Activated T-helper 2 cell treated with anti-CD3 and anti-CD28 coated beads, Interferon-gamma antibody, Interleukin-2, Interleukin-4, amounts not matched to agents 10 μg/mL and 5 μg/mL and 100 μg/mL, durations not matched to agents 14 hours and 24 hours and 36 hours (primary cell): ENCODE results near the gene CBFA2T2. TPM values are rescaled to one million over a fixed set of nuclear protein-coding genes. Genes with fewer than 3 reads are reported as not detected.
"Not testable (repeated sequence)": the region's sequence is repeated elsewhere in the genome, so short reads cannot be mapped to it uniquely, and the experiment has no call there.

ENCODE experiments used
- DNase-seq: peaks from one replicate; pipeline ENCODE4 v3.0.0; 2021; ENCODE audit warnings: low spot score
- H3K27ac Mint-ChIP-seq: one replicate; pipeline ENCODE4 v1.8.0; 2021; ENCODE audit warnings: mixed read lengths
- H3K27me3 Mint-ChIP-seq: one replicate; pipeline ENCODE4 v1.8.0; 2021; ENCODE audit warnings: low read depth, mixed read lengths
- H3K36me3 Mint-ChIP-seq: one replicate; pipeline ENCODE4 v1.8.0; 2021; ENCODE audit warnings: low read depth, mixed read lengths
- H3K4me1 Mint-ChIP-seq: one replicate; pipeline ENCODE4 v1.8.0; 2021; ENCODE audit warnings: low read depth, mixed read lengths
- H3K4me3 Mint-ChIP-seq: one replicate; pipeline ENCODE4 v1.8.0; 2021; ENCODE audit warnings: low read depth, mild to moderate bottlenecking, moderate library complexity, mixed read lengths
- H3K9me3 Mint-ChIP-seq: one replicate; pipeline ENCODE4 v1.8.0; 2021; ENCODE audit warnings: mixed read lengths
- intact Hi-C: fragments of 100-400 bp; cut with micrococcal nuclease; formaldehyde crosslinking; loops from one replicate; pipeline ENCODE4 v1.15.1; 2023
- total RNA-seq: library from RNA; stranded (reverse); gene quantifications from 2 replicates; pipeline ENCODE4 v1.2.3, GENCODE V29; 2022

The CBFA2T2 gene
- total RNA-seq, 1 donor from 2014 or later, result 14.4 TPM

DNA sequence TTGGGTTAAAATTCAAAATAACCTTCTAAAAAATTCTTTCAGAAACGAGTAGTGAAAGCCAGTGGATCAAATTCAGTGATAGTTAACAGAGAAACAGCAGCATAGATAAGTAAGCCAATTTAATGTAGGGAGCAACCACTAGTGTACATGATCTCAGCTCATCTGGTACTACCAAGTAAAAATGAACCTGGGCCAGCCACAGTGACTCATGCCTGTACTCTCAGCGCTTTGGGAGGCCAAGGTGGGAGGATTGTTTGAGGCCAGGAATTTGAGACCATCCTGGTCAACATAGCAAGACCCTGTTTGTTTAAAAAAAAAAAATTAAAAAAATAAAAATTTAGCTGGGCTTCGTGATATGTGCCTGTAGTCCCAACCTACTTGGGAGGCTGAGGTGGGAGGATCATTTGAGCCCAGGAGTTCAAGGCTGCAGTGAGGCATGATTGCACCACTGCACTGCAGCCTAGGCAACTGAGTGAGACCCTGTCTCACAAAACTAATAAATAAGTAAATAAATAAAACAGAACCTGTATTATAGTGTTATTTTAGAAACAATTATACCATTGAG, 32.4 kb downstream of the CBFA2T2 start:
- DNase-seq, result no peak
- H3K27ac Mint-ChIP-seq, result no peak overlapping the region

DNA sequence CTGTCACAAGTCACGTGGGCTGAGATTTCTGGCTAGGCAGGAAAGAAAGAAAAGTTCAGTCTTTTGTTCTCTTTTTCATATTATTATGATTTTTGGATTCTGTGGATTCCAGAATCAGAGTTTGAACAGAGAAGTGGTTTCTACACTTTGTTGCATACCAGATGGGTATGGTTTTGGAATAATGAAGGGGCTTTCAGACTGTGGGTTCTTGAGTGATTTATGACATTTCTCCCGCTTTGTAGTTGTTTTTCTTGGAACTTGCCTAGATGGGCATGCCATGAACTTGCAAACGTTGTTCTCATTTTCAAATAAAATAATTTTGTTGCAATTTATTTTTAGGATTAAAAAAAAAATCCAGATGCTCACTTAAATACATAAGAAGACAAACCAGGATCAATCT, 34.4 kb downstream of the CBFA2T2 start:
- Mint-ChIP-seq H3K9me3 (no peaks in the 10 kb centered on the region), H3K27me3 (no peaks in the 10 kb centered on the region), H3K4me3 (no peak overlapping the region), H3K36me3 (no peaks in the 10 kb centered on the region), H3K4me1 (peaks cover 8% of the 10 kb centered on the region), H3K27ac (no peak overlapping the region)
- DNase-seq, result no peak
- intact Hi-C loops, result no loop called here

More for the DNA sequence above, 32.4 kb downstream of the CBFA2T2 start:
- intact Hi-C loops, result no loop called here
- Mint-ChIP-seq H3K4me1 (peaks cover 8% of the 10 kb centered on the region), H3K4me3 (no peak overlapping the region), H3K9me3 (no peaks in the 10 kb centered on the region), H3K27me3 (no peaks in the 10 kb centered on the region), H3K36me3 (no peaks in the 10 kb centered on the region)

DNA sequence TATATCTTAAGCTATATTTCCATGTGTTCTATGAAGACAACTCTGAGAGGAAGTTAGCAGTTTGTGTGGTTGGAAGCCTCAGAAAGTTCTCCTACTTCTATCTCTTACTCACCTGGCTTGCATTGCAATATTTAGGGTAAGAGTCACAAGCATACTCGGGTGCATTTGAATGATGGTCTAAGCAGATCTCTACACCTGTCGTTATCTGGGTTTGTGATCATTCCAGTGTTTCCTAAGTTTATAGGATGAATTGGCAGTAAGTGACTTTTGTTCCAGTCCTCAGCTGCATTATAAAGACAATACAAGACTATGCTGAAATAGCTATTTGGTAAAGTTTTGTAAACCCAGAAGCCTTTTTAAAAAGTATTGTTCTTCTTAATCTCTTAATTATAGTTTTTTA, 36.9 kb downstream of the CBFA2T2 start:
- H3K27ac Mint-ChIP-seq, result no peak overlapping the region
- H3K4me1 Mint-ChIP-seq, result peaks cover 11% of the 10 kb centered on the region
- no peaks in the 10 kb centered on the region for H3K9me3 Mint-ChIP-seq
- H3K27me3 Mint-ChIP-seq, result no peaks in the 10 kb centered on the region
- no peaks in the 10 kb centered on the region for H3K36me3 Mint-ChIP-seq
- no peak overlapping the region for H3K4me3 Mint-ChIP-seq
- intact Hi-C loops, result no loop called here
- DNase-seq, result no peak

DNA sequence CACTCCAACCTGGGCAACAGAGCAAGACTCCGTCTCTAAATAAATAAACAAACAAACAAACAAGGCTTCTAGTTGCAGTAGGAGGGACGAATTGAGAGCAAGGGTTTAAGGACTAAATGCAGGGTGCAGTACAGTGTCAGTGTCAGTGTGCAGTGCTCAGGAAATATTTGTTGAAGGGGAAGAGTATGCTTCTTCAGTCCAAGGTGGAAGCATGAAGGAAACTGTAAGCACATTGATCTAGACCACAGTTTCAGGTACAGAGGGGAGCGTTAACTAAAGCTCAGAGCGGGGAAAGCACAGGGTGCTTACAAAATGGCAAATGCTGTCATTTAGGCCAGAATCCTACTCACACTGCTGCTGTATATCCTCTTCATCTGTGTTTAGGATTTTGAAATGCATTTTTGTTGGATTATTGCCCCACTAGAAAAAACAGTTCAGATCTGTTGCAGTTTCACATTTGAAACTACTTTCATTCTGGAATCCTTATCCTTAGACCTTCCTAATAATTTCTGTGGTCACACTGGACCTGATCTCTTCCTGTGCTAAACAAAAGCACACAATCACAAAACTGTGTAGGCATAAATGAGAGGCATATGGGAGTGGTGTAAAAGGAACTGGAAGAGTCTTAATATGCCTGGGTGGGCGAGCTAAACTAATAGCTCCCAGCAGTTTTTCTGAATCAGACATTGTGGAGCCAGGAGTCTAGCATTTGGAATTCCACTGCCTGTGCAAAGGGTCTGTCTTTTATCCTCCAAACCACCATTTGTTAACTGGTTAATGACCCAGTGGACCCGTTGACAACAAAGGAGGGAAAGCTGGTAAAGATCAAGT, 41.4 kb downstream of the CBFA2T2 start:
- H3K27me3 Mint-ChIP-seq, result no peaks in the 10 kb centered on the region
- DNase-seq, result no peak
- no peak overlapping the region for H3K27ac Mint-ChIP-seq
- peaks cover 6% of the 10 kb centered on the region for H3K4me1 Mint-ChIP-seq
- intact Hi-C loops, result no loop called here
- no peaks in the 10 kb centered on the region for H3K36me3 Mint-ChIP-seq
- H3K9me3 Mint-ChIP-seq, result no peaks in the 10 kb centered on the region
- no peak overlapping the region for H3K4me3 Mint-ChIP-seq

DNA sequence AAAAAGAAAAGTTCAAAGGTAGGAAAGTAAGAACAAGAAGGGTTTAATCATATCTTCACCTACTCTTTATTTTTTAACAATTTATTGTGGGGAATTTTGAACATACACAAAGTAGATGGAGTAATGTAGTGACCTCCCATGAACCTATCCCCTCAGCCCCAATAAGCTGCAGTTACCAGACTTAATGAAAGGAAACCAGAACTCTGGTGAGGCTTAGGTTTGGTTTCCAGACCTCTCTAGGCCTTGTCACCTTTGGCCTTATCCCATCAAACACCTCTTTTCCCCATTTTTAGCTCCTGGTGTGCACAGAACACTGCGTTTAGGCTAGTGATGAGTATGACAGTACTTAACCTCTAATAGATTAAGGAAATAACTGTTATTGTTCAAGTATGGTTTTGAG, 42.0 kb downstream of the CBFA2T2 start:
- Mint-ChIP-seq H3K4me3 (no peak overlapping the region), H3K9me3 (no peaks in the 10 kb centered on the region), H3K27me3 (no peaks in the 10 kb centered on the region), H3K4me1 (peaks cover 5% of the 10 kb centered on the region), H3K27ac (no peak overlapping the region), H3K36me3 (peaks cover 2% of the 10 kb centered on the region)
- intact Hi-C loops, result no loop called here
- no peak for DNase-seq

DNA sequence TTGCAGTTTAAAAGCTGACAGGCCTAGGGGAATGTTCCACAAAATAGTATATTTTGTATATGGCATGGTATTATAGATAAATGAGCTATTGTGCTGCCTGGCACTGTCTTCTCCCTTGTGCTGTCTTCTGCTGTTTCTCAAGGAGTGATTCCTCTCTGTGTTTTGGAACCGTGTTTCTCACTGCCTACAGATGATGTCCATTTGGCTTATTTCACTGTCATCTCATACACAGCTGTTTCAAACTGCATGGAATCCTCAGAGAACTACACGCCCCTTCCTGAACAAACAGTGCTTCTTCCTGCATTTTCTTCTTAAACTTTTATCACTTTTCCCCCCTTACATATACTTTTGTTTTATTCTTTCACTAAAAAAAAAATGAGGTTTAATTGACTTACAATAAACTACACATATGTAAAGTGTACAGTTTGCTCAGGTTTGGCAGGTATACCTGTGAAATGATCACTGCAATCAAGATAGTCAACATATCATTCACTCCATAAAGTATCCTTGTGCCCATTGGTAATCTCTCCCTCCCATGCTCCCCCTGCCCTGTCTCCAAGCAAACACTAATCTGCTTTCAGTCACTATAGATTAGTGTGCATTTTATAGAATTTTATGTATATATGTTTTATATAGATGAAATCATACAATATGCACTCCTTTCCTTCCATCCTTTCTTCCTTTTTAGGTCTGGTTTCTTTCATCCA, 43.0 kb downstream of the CBFA2T2 start:
- H3K27ac Mint-ChIP-seq, result no peak overlapping the region
- peaks cover 5% of the 10 kb centered on the region for H3K9me3 Mint-ChIP-seq
- no peaks in the 10 kb centered on the region for H3K27me3 Mint-ChIP-seq
- H3K4me3 Mint-ChIP-seq, result no peak overlapping the region
- no peak for DNase-seq
- peaks cover 5% of the 10 kb centered on the region for H3K4me1 Mint-ChIP-seq
- intact Hi-C loops, result no loop called here
- H3K36me3 Mint-ChIP-seq, result peaks cover 11% of the 10 kb centered on the region

DNA sequence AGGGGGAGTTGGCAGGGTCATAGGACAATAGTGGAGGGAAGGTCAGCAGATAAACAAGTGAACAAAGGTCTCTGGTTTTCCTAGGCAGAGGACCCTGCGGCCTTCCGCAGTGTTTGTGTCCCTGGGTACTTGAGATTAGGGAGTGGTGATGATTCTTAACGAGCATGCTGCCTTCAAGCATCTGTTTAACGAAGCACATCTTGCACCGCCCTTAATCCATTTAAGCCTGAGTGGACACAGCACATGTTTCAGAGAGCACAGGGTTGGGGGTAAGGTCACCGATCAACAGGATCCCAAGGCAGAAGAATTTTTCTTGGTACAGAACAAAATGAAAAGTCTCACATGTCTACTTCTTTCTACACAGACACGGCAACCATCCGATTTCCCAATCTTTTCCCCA, 45.8 kb downstream of the CBFA2T2 start:
- intact Hi-C loops, H3K27ac Mint-ChIP-seq, H3K4me3 Mint-ChIP-seq, H3K9me3 Mint-ChIP-seq, H3K4me1 Mint-ChIP-seq, H3K27me3 Mint-ChIP-seq, DNase-seq: not testable (repeated sequence)
- peaks cover 11% of the 10 kb centered on the region for H3K36me3 Mint-ChIP-seq

DNA sequence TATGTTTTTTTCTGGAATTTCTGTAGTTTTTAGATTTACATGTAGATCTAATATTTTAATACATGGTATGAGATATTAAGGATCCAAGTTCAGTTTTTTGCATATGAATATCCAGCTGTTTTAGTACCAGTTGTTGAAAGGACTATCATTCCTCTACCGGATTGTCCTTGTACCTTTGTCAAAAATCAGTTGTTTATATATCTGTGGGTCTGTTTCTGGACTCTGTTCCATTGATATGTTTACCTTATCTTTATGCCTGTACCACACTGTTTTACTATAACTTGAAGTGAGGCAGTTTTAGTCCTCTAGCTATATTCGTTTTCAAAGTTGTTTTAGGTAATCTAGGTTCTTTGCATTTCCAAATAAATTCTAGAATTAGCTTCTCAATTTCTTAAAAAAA, 47.7 kb downstream of the CBFA2T2 start:
- Mint-ChIP-seq H3K27ac (no peak overlapping the region), H3K9me3 (peaks cover 5% of the 10 kb centered on the region), H3K36me3 (peaks cover 11% of the 10 kb centered on the region), H3K4me1 (no peaks in the 10 kb centered on the region), H3K27me3 (no peaks in the 10 kb centered on the region), H3K4me3 (no peak overlapping the region)
- DNase-seq, result no peak
- intact Hi-C loops, result no loop called here

DNA sequence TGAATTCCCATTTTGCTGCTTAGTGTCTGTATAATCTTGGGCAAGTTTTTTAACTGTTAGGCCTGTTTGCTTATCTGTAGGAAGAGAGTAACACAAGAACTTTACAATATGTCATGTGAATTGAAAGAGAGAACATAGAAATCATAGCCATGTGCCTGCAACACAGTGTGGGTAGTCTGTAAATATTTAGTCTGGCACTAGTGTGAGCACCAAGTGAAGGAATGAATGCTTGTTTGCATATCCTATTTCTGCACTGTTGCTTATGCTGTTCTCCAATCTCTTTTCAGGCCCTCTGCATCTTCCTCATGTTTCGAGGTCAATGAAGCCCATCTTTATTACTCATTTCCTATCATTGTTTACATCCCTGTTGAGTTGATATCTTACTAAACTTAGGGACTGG, 49.2 kb downstream of the CBFA2T2 start:
- no peak overlapping the region for H3K27ac Mint-ChIP-seq
- H3K27me3 Mint-ChIP-seq, result no peaks in the 10 kb centered on the region
- H3K4me1 Mint-ChIP-seq, result no peaks in the 10 kb centered on the region
- H3K36me3 Mint-ChIP-seq, result peaks cover 11% of the 10 kb centered on the region
- no peak overlapping the region for H3K4me3 Mint-ChIP-seq
- DNase-seq, result no peak
- intact Hi-C loops, result no loop called here
- peaks cover 5% of the 10 kb centered on the region for H3K9me3 Mint-ChIP-seq

DNA sequence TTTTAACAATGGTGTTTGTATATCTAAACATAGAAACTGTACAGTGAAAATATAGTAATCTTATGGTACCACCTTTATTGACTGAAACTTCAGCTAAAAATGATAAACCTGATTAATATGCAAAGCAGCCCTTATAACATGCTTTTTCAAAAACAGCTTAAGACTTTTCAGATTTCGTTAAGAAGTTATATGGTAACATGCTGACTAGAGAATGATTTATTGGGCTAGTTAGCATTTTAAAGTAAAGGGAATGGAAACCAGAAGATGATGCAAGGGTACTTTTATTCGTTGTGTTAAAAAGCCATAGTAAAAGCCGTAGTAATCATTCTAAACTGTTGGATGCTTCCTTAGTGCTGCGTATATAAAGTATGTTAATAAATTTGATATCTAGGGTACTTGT, 50.5 kb downstream of the CBFA2T2 start:
- intact Hi-C loops, result no loop called here
- Mint-ChIP-seq H3K27me3 (no peaks in the 10 kb centered on the region), H3K9me3 (peaks cover 5% of the 10 kb centered on the region), H3K4me1 (no peaks in the 10 kb centered on the region), H3K4me3 (no peak overlapping the region), H3K36me3 (peaks cover 11% of the 10 kb centered on the region), H3K27ac (no peak overlapping the region)
- DNase-seq, result no peak

DNA sequence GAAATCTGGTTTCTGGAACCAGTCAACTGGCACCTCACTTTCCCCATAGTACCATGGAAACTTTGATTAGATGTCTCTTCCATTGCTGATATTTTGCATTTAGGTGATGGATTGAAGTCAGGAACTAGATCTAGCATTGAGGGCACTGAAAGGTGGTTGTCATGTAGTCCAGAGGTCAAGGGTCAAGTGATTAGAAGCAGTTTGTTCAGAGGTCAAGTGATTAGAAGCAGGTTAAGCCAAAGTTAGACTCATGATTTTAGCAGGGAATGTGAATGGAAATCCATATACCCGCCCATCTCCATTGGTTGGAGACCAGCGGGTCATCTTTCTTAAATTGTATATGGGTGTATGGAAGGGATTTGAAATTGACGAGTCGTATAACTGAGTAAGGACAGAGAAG, 51.2 kb downstream of the CBFA2T2 start:
- no peak overlapping the region for H3K27ac Mint-ChIP-seq
- no peak overlapping the region for H3K4me3 Mint-ChIP-seq
- no peaks in the 10 kb centered on the region for H3K4me1 Mint-ChIP-seq
- intact Hi-C loops, result no loop called here
- no peak for DNase-seq
- peaks cover 5% of the 10 kb centered on the region for H3K9me3 Mint-ChIP-seq
- peaks cover 11% of the 10 kb centered on the region for H3K36me3 Mint-ChIP-seq
- no peaks in the 10 kb centered on the region for H3K27me3 Mint-ChIP-seq

DNA sequence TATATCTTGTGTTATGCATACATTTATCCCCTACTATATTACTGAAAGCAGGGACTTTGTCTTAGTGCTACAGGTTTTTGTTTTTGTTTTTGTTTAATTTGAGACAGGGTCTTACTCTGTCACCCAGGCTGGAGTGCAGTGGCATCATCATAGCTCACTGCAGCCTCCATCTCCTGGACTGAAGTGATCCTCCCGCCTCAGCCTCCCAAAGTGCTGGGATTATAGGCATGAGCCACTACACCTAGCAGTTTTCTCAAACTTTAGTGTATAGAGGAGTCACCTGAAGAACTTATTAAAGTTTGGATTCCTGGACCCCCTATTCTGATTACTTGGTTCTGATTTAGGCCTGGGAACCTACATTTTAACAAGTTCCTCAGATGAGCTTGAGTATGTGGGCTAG, 51.9 kb downstream of the CBFA2T2 start:
- intact Hi-C loops, result no loop called here
- Mint-ChIP-seq H3K4me1 (no peaks in the 10 kb centered on the region), H3K4me3 (no peak overlapping the region), H3K27me3 (no peaks in the 10 kb centered on the region), H3K27ac (no peak overlapping the region), H3K36me3 (peaks cover 11% of the 10 kb centered on the region), H3K9me3 (peaks cover 5% of the 10 kb centered on the region)
- no peak for DNase-seq

DNA sequence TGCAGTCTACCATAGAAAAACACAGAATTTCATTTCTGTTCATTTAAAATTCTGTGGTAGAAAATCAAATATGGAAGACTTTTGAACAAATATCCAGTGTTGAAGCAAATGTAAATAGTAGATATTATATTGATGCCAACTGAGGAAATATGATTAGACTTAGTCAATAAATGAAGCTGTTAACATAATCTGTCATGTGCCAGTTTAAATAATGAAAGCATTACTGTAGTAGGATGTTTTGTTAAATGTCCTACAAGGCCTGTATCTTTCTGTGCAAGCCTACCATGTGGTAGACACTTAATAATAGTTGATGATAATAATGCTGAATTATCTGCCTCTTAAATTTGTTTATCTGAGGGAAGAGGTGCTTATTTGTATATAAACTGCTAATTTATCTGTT, 55.9 kb downstream of the CBFA2T2 start:
- no peaks in the 10 kb centered on the region for H3K9me3 Mint-ChIP-seq
- intact Hi-C loops, result no loop called here
- no peak overlapping the region for H3K4me3 Mint-ChIP-seq

More for the DNA sequence above, 55.9 kb downstream of the CBFA2T2 start:
- H3K27me3 Mint-ChIP-seq, result no peaks in the 10 kb centered on the region
- no peak for DNase-seq
- peaks cover 1% of the 10 kb centered on the region for H3K36me3 Mint-ChIP-seq
- H3K27ac Mint-ChIP-seq, result no peak overlapping the region
- no peaks in the 10 kb centered on the region for H3K4me1 Mint-ChIP-seq
